WTC11 (cell line): Measurements from ENCODE around the gene SMAD2. TPM values are rescaled to one million over a fixed set of nuclear protein-coding genes. Genes with fewer than 3 reads are reported as not detected.
A peak's percentile ranks its signal among the peaks of the same experiment; 100 is the strongest.

ENCODE experiments used
- ATAC-seq: fragments of 200-7000 bp; cut with Tn5 transposase; 2 replicates; pipeline ENCODE4 v1.10.0; 2021; ENCODE audit warnings: mild to moderate bottlenecking, moderate library complexity
- CTCF ChIA-PET: fragments of 300-600 bp; sonication (Branson Sonifier 250); formaldehyde crosslinking; loops from one replicate; lab custom pipeline; 2021; ENCODE audit warnings: antibody characterized with exemption; lab: Charles Lee
- POLR2A ChIA-PET: fragments of 350-600 bp; sonication (Branson Sonifier 250); formaldehyde crosslinking; loops from one replicate; lab custom pipeline; 2021; ENCODE audit warnings: antibody characterized with exemption; lab: Charles Lee
- DNase-seq: peaks from one replicate; pipeline ENCODE4 v3.0.0; 2021; ENCODE audit warnings: low spot score
- H3K27ac Mint-ChIP-seq: 2 replicates; pipeline ENCODE4 v1.8.0; 2021; ENCODE audit warnings: mixed read lengths
- H3K27me3 Mint-ChIP-seq: 2 replicates; pipeline ENCODE4 v1.8.0; 2021; ENCODE audit warnings: low read depth, mild to moderate bottlenecking, moderate library complexity, mixed read lengths
- H3K36me3 Mint-ChIP-seq: 2 replicates; pipeline ENCODE4 v1.8.0; 2021; ENCODE audit warnings: mixed read lengths
- H3K4me1 Mint-ChIP-seq: 2 replicates; pipeline ENCODE4 v1.8.0; 2022; ENCODE audit warnings: mixed read lengths
- H3K4me3 Mint-ChIP-seq: 2 replicates; pipeline ENCODE4 v1.8.0; 2021; ENCODE audit warnings: mild to moderate bottlenecking, moderate library complexity, mixed read lengths
- H3K9me3 Mint-ChIP-seq: 2 replicates; pipeline ENCODE4 v1.8.0; 2021; ENCODE audit warnings: mixed read lengths
- ATF1 ChIP-seq: sonication (generic); formaldehyde crosslinking; IDR thresholded peaks from 2 replicates; pipeline ENCODE4 v1.8.1; 2023; ENCODE audit warnings: mild to moderate bottlenecking, moderate library complexity, missing genetic modification reagents
- CBFB ChIP-seq: sonication (generic); formaldehyde crosslinking; IDR thresholded peaks from 2 replicates; pipeline ENCODE4 v1.8.1; 2022; ENCODE audit warnings: mild to moderate bottlenecking, low read depth, missing genetic modification reagents
- E2F1 ChIP-seq: sonication (generic); formaldehyde crosslinking; IDR thresholded peaks from 2 replicates; pipeline ENCODE4 v1.8.0; 2022; ENCODE audit warnings: mild to moderate bottlenecking, missing genetic modification reagents
- E2F4 ChIP-seq: sonication (generic); formaldehyde crosslinking; IDR thresholded peaks from 2 replicates; pipeline ENCODE4 v1.8.1; 2022; ENCODE audit warnings: low read depth, mild to moderate bottlenecking, moderate library complexity, missing genetic modification reagents, borderline replicate concordance
- ESRRA ChIP-seq: sonication (generic); formaldehyde crosslinking; IDR thresholded peaks from 2 replicates; pipeline ENCODE4 v1.8.1; 2022; ENCODE audit warnings: mild to moderate bottlenecking, missing genetic modification reagents, borderline replicate concordance
- IRF1 ChIP-seq: sonication (generic); formaldehyde crosslinking; IDR thresholded peaks from 2 replicates; pipeline ENCODE4 v1.8.0; 2023; ENCODE audit warnings: missing genetic modification reagents
- KAT7 ChIP-seq: sonication (generic); formaldehyde crosslinking; IDR thresholded peaks from 2 replicates; pipeline ENCODE4 v1.8.1; 2023; ENCODE audit warnings: missing genetic modification reagents, mild to moderate bottlenecking, borderline replicate concordance
- MYBL2 ChIP-seq: sonication (generic); formaldehyde crosslinking; IDR thresholded peaks from 2 replicates; pipeline ENCODE4 v1.8.1; 2023; ENCODE audit warnings: mild to moderate bottlenecking, moderate library complexity, missing genetic modification reagents
- NR2C2 ChIP-seq: sonication (generic); formaldehyde crosslinking; IDR thresholded peaks from 2 replicates; pipeline ENCODE4 v1.8.0; 2022; ENCODE audit warnings: mild to moderate bottlenecking, missing genetic modification reagents
- RELA ChIP-seq: sonication (generic); formaldehyde crosslinking; IDR thresholded peaks from 2 replicates; pipeline ENCODE4 v1.8.1; 2022; ENCODE audit warnings: missing genetic modification reagents, mild to moderate bottlenecking, borderline replicate concordance
- SMAD3 ChIP-seq: sonication (generic); formaldehyde crosslinking; IDR thresholded peaks from 2 replicates; pipeline ENCODE4 v1.8.0; 2022; ENCODE audit warnings: missing genetic modification reagents, mild to moderate bottlenecking, borderline replicate concordance
- SOX15 ChIP-seq: fragments of 250-450 bp; sonication (Bioruptor Pico); IDR thresholded peaks from 2 replicates; pipeline ENCODE4 v1.9.0; 2021; ENCODE audit warnings: mild to moderate bottlenecking
- TCF7 ChIP-seq: sonication (generic); formaldehyde crosslinking; IDR thresholded peaks from 2 replicates; pipeline ENCODE4 v1.8.0; 2022; ENCODE audit warnings: mild to moderate bottlenecking, low read depth, missing genetic modification reagents, moderate library complexity
- TP53 ChIP-seq: sonication (generic); formaldehyde crosslinking; IDR thresholded peaks from 2 replicates; pipeline ENCODE4 v1.8.1; 2023; ENCODE audit warnings: mild to moderate bottlenecking, missing genetic modification reagents
- USF1 ChIP-seq: sonication (generic); formaldehyde crosslinking; IDR thresholded peaks from 2 replicates; pipeline ENCODE4 v1.8.0; 2022; ENCODE audit warnings: mild to moderate bottlenecking, missing genetic modification reagents
- ZNF138 ChIP-seq: sonication (generic); formaldehyde crosslinking; conservative IDR thresholded peaks from 2 replicates; pipeline ENCODE4 v1.8.1; 2022; ENCODE audit warnings: mild to moderate bottlenecking, moderate library complexity, missing genetic modification reagents
- ZNF219 ChIP-seq: sonication (generic); formaldehyde crosslinking; IDR thresholded peaks from 2 replicates; pipeline ENCODE4 v1.8.0; 2023; ENCODE audit warnings: missing genetic modification reagents, mild to moderate bottlenecking, borderline replicate concordance
- ZNF423 ChIP-seq: fragments of 250-450 bp; sonication (Bioruptor Pico); IDR thresholded peaks from 2 replicates; pipeline ENCODE4 v2.1.2; 2022; ENCODE audit warnings: mild to moderate bottlenecking, moderate library complexity
- ZSCAN18 ChIP-seq: fragments of 250-450 bp; sonication (Bioruptor Pico); IDR thresholded peaks from 2 replicates; pipeline ENCODE4 v2.1.2; 2022; ENCODE audit warnings: mild to moderate bottlenecking, moderate library complexity
- total RNA-seq: library from RNA; stranded (reverse); gene quantifications from 3 replicates; pipeline ENCODE4 v1.2.3, GENCODE V29; 2021
- TF ChIP-seq, protein P1 (sequence below): sonication (generic); formaldehyde crosslinking; IDR thresholded peaks from 2 replicates; pipeline ENCODE4 v1.8.0; 2022; ENCODE audit warnings: mild to moderate bottlenecking, missing genetic modification reagents
- TF ChIP-seq, protein P2 (sequence below): sonication (generic); formaldehyde crosslinking; IDR thresholded peaks from 2 replicates; pipeline ENCODE4 v1.8.1; 2022; ENCODE audit warnings: mild to moderate bottlenecking, missing genetic modification reagents, moderate library complexity, borderline replicate concordance
- TF ChIP-seq, protein P3 (sequence below): sonication (generic); formaldehyde crosslinking; conservative IDR thresholded peaks from 2 replicates; pipeline ENCODE4 v1.8.1; 2022; ENCODE audit warnings: mild to moderate bottlenecking, missing genetic modification reagents
- TF ChIP-seq, protein P4 (sequence below): sonication (generic); formaldehyde crosslinking; IDR thresholded peaks from 2 replicates; pipeline ENCODE4 v1.8.1; 2022; ENCODE audit warnings: low read depth, missing genetic modification reagents, borderline replicate concordance

SMAD2 gene
- total RNA-seq, 1 experiment from 2014 or later = 104 TPM

DNA sequence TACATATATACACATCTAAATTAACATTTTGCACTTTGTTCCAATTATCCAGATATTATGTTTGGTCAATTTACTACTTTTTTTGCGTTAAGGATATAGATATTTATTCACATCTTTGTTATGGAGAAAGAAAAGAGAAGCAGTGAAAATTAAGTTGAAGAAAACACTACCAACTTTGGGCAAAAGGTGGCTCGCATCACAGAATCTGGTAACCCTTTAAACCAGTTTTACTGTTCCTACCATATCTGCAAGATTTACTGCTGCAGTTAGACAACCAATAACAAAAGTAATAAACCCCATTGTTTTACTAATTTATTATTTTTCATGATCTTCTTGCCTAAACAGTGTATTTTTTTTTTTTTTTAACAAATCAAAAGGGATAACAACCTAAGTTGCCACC is 53.6 kb downstream of the SMAD2 start (continued):
- no peak for TF ChIP-seq TP53 (CRISPR knock-in tag)
- TF ChIP-seq ZNF423 (CRISPR knock-in tag) = no peak
- no peak for TF ChIP-seq ZNF219 (CRISPR knock-in tag)
- TF ChIP-seq, protein P1, sequence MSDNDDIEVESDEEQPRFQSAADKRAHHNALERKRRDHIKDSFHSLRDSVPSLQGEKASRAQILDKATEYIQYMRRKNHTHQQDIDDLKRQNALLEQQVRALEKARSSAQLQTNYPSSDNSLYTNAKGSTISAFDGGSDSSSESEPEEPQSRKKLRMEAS (CRISPR knock-in tag) = no peak

DNA sequence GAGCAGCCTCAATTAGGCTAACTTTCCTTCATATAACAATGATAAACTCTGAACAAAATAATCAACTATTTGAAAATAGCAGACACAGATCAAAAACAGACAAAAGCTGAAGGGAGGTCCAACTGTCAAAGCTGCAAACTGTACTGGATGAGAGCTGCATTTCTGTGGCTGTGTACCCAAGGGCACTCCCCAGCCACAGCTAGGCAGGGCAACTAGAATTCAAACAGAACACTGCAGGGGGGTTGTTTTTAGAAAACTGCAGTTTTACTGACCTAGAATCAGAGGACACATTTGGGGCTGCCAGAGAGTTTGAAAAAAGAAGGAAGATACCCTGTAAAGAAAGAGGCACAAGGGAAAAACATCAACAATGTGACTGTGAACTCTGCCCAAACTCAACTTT is 56.8 kb downstream of the SMAD2 start:
- Mint-ChIP-seq H3K36me3 (peaks cover 3% of the 10 kb centered on the region), H3K9me3 (no peaks in the 10 kb centered on the region), H3K4me1 (peaks cover 32% of the 10 kb centered on the region), H3K27me3 (no peaks in the 10 kb centered on the region), H3K27ac (peak overlapping the region; percentile 50; the same call in 1 of the 2 replicates), H3K4me3 (no peak overlapping the region)
- ATAC-seq = no peak
- ChIA-PET POLR2A (no interaction called here), CTCF (interaction anchor here (1.3 kb wide), 2 partner anchors 101 to 124 kb away, joined by 3 to 4 read pairs; no protein-coding TSS in a partner anchor)
- DNase-seq = no peak
- TF ChIP-seq CBFB (CRISPR knock-in tag) (no peak), TCF7 (CRISPR knock-in tag) (no peak), ESRRA (no peak), ZNF219 (CRISPR knock-in tag) (no peak), SMAD3 (CRISPR knock-in tag) (no peak), USF1 (CRISPR knock-in tag) (no peak), ATF1 (CRISPR knock-in tag) (no peak), SOX15 (CRISPR knock-in tag) (no peak), ZNF138 (CRISPR knock-in tag) (no peak), MYBL2 (CRISPR knock-in tag) (no peak), E2F4 (CRISPR knock-in tag) (no peak), E2F1 (CRISPR knock-in tag) (no peak), NR2C2 (CRISPR knock-in tag) (no peak), RELA (CRISPR knock-in tag) (no peak), ZSCAN18 (CRISPR knock-in tag) (no peak), KAT7 (CRISPR knock-in tag) (no peak), IRF1 (CRISPR knock-in tag) (no peak)
- TF ChIP-seq, protein P2, sequence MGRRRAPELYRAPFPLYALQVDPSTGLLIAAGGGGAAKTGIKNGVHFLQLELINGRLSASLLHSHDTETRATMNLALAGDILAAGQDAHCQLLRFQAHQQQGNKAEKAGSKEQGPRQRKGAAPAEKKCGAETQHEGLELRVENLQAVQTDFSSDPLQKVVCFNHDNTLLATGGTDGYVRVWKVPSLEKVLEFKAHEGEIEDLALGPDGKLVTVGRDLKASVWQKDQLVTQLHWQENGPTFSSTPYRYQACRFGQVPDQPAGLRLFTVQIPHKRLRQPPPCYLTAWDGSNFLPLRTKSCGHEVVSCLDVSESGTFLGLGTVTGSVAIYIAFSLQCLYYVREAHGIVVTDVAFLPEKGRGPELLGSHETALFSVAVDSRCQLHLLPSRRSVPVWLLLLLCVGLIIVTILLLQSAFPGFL (CRISPR knock-in tag) = no peak
- TF ChIP-seq, protein P3, sequence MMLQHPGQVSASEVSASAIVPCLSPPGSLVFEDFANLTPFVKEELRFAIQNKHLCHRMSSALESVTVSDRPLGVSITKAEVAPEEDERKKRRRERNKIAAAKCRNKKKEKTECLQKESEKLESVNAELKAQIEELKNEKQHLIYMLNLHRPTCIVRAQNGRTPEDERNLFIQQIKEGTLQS (CRISPR knock-in tag) = no peak
- TF ChIP-seq, protein P4, sequence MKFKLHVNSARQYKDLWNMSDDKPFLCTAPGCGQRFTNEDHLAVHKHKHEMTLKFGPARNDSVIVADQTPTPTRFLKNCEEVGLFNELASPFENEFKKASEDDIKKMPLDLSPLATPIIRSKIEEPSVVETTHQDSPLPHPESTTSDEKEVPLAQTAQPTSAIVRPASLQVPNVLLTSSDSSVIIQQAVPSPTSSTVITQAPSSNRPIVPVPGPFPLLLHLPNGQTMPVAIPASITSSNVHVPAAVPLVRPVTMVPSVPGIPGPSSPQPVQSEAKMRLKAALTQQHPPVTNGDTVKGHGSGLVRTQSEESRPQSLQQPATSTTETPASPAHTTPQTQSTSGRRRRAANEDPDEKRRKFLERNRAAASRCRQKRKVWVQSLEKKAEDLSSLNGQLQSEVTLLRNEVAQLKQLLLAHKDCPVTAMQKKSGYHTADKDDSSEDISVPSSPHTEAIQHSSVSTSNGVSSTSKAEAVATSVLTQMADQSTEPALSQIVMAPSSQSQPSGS = no peak
